Activated B cell treated with CpG ODN at 0.5 μM for 24 hours (primary cell): ENCODE results near the gene JUNB. TPM values are rescaled to one million over a fixed set of nuclear protein-coding genes. Genes with fewer than 3 reads are reported as not detected.

Source experiments
- ATAC-seq: fragments of 200-7000 bp; cut with Tn5 transposase; one replicate; pipeline ENCODE4 v1.10.0; 2021; ENCODE audit warnings: low read depth, mild to moderate bottlenecking, moderate library complexity
- CTCF ChIA-PET: fragments of 350-600 bp; sonication (Branson Sonifier 250); formaldehyde crosslinking; loops from one replicate; lab custom pipeline; 2021; ENCODE audit warnings: antibody characterized with exemption; lab: Charles Lee
- POLR2A ChIA-PET: fragments of 350-600 bp; sonication (Branson Sonifier 250); formaldehyde crosslinking; loops from one replicate; lab custom pipeline; 2021; ENCODE audit warnings: antibody characterized with exemption; lab: Charles Lee
- DNase-seq: peaks from one replicate; pipeline ENCODE4 v3.0.0; 2022
- H3K27ac Mint-ChIP-seq: one replicate; pipeline ENCODE4 v1.8.0; 2020; ENCODE audit warnings: mixed read lengths
- H3K27me3 Mint-ChIP-seq: one replicate; pipeline ENCODE4 v1.8.0; 2021; ENCODE audit warnings: mixed read lengths
- H3K36me3 Mint-ChIP-seq: one replicate; pipeline ENCODE4 v1.8.0; 2021; ENCODE audit warnings: low read depth, mixed read lengths
- H3K4me1 Mint-ChIP-seq: one replicate; pipeline ENCODE4 v1.8.0; 2021; ENCODE audit warnings: mixed read lengths
- H3K4me3 Mint-ChIP-seq: one replicate; pipeline ENCODE4 v1.8.0; 2020; ENCODE audit warnings: mild to moderate bottlenecking, mixed read lengths
- H3K9me3 Mint-ChIP-seq: one replicate; pipeline ENCODE4 v1.8.0; 2020; ENCODE audit warnings: mixed read lengths
- intact Hi-C: fragments of 100-400 bp; cut with micrococcal nuclease; formaldehyde crosslinking; loops from one replicate; pipeline ENCODE4 v1.15.1; 2024
- total RNA-seq: library from RNA; stranded (reverse); gene quantifications from 2 replicates; pipeline ENCODE4 v1.2.3, GENCODE V29; 2022
- TF ChIP-seq, protein P1 (sequence below): fragments of 200-600 bp; IDR thresholded peaks from one replicate; pipeline ENCODE4 v1.8.0; 2022; ENCODE audit warnings: antibody characterized with exemption, mild to moderate bottlenecking

The JUNB gene
- total RNA-seq, result 127 and 132 TPM in 2 replicates

DNA sequence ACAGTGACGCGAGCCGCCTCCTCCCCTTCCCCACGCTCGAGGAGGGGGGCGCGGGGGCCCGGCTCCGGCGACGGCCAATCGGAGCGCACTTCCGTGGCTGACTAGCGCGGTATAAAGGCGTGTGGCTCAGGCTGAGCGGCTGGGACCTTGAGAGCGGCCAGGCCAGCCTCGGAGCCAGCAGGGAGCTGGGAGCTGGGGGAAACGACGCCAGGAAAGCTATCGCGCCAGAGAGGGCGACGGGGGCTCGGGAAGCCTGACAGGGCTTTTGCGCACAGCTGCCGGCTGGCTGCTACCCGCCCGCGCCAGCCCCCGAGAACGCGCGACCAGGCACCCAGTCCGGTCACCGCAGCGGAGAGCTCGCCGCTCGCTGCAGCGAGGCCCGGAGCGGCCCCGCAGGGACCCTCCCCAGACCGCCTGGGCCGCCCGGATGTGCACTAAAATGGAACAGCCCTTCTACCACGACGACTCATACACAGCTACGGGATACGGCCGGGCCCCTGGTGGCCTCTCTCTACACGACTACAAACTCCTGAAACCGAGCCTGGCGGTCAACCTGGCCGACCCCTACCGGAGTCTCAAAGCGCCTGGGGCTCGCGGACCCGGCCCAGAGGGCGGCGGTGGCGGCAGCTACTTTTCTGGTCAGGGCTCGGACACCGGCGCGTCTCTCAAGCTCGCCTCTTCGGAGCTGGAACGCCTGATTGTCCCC, at the start of gene JUNB:
Gene JUNB (plus strand): TSS at position 142 of the 706 bp plus-strand sequence. CDS start 286 bp downstream, at position 428.
- peak; percentile 96 for DNase-seq
- POLR2A ChIA-PET, result interaction anchor here (0.6 to 13.2 kb wide), 32 partner anchors 9 to 995 kb away, joined by 3 to 909 read pairs (median 6); partner anchors contain the start of genes CALR, DHPS, FARSA and FBXW9
- Mint-ChIP-seq H3K4me3 (peak within 1 kb of the TSS; percentile 96), H3K36me3 (peaks cover 18% of the 10 kb centered on the region), H3K4me1 (peaks cover 63% of the 10 kb centered on the region), H3K27ac (peak within 1 kb of the TSS; percentile 97), H3K9me3 (no peaks in the 10 kb centered on the region), H3K27me3 (no peaks in the 10 kb centered on the region)
- intact Hi-C loops, result loop anchor here (1.0 to 5.0 kb wide), 4 partner anchors 9 to 361 kb away; partner anchors contain the start of genes LYL1, ZNF490 and ZNF791
- CTCF ChIA-PET, result interaction anchor here (1.8 to 11.4 kb wide), 4 partner anchors 9 to 28 kb away, joined by 4 to 280 read pairs (median 148); partner anchors contain the start of genes HOOK2, PRDX2 and THSD8
- ATAC-seq, result peak; percentile 29
- TF ChIP-seq, protein P1, sequence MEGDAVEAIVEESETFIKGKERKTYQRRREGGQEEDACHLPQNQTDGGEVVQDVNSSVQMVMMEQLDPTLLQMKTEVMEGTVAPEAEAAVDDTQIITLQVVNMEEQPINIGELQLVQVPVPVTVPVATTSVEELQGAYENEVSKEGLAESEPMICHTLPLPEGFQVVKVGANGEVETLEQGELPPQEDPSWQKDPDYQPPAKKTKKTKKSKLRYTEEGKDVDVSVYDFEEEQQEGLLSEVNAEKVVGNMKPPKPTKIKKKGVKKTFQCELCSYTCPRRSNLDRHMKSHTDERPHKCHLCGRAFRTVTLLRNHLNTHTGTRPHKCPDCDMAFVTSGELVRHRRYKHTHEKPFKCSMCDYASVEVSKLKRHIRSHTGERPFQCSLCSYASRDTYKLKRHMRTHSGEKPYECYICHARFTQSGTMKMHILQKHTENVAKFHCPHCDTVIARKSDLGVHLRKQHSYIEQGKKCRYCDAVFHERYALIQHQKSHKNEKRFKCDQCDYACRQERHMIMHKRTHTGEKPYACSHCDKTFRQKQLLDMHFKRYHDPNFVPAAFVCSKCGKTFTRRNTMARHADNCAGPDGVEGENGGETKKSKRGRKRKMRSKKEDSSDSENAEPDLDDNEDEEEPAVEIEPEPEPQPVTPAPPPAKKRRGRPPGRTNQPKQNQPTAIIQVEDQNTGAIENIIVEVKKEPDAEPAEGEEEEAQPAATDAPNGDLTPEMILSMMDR, result no peak

DNA sequence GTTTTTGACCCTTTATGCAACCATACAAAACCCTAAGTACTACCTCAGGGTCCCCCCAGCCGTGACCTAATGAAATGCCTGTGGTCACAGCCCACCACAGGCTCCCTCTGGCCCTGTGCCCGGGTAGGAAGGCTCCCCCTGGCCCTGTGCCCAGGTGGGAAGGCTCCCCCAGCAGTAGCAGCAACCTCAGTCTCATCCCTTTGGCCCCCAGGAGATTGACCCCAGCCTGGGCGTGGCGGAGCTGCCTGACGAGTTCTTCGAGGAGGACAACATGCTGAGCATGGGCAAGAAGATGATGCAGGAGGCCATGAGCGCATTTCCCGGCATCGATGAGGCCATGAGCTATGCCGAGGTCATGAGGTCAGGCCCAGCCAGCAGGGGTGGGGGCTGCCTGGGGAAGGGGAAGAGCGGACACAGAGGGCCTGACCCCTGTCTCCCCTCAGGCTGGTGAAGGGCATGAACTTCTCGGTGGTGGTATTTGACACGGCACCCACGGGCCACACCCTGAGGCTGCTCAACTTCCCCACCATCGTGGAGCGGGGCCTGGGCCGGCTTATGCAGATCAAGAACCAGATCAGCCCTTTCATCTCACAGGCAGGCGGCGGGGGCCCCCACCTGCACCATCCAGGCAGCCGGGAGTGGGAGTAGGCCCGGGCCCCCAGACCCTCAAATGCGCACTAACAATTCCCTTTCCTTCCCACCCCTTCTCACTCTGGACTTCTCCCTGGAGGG, 46.0 kb upstream of the JUNB start:
- ATAC-seq, result no peak
- Mint-ChIP-seq H3K4me3 (no peak overlapping the region), H3K9me3 (no peaks in the 10 kb centered on the region), H3K27me3 (no peaks in the 10 kb centered on the region), H3K27ac (no peak overlapping the region), H3K4me1 (peaks cover 5% of the 10 kb centered on the region), H3K36me3 (peaks cover 57% of the 10 kb centered on the region)
- intact Hi-C loops, result no loop called here
- CTCF ChIA-PET, result no interaction called here
- POLR2A ChIA-PET, result no interaction called here
- no peak for DNase-seq
- TF ChIP-seq, protein P1, result no peak

DNA sequence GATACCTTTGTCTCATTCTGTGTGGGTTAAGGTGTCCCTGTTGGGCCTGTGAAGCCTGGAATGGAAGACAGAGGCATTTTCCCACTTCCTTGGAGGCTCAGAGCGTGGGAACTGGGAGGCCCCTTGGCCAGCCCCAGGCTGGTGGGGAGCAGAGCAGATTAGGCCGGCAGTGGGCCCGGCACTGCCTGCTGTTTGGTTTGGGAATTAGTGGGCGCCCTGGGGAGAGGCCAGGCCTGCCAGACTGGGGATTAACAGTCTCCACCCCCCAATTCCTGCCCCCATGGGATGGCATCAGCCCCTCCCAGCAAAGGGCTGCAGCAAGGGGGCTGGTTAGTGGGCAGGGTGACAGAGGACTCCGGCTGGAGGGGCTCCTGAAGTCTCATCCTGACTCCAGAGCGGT, 42.8 kb upstream of the JUNB start:
- TF ChIP-seq, protein P1, result no peak
- Mint-ChIP-seq H3K36me3 (peaks cover 40% of the 10 kb centered on the region), H3K27me3 (peaks cover 12% of the 10 kb centered on the region), H3K9me3 (no peaks in the 10 kb centered on the region), H3K4me1 (peaks cover 5% of the 10 kb centered on the region), H3K27ac (no peak overlapping the region), H3K4me3 (no peak overlapping the region)
- intact Hi-C loops, result no loop called here
- CTCF ChIA-PET, result no interaction called here
- ATAC-seq (no peak), DNase-seq (no peak)
- POLR2A ChIA-PET, result interaction anchor here (0.6 kb wide), 1 partner anchor 119 kb away, joined by 5 read pairs; no protein-coding TSS in a partner anchor

DNA sequence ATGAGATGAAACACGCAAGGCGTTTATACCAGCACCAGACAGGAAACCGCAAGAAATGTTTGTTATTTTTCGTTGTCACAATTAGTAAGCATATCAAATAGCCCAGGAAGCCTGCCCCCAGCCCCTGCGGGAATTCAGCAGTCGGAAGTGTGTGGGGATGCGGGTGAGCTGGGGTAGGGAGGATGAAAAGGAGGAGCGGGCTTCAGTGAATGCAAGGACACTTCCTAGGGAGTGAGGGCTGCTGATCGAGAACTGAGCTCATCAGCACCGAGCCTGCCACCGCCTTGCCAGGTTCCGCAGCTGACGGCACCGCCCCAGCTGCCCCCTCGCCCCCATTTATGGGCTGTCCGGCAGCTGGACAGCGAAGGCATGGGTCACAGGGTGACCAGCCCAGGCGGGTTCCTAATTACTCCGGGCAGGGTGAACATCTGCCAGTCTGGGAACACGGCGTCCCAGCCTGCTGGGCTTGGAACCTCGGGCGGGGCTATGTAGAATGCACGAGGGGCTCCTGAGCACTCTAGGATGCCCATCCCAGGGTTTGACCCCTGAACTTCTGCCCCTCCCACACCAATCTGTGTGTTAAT, 41.3 kb upstream of the JUNB start:
- TF ChIP-seq, protein P1, result no peak
- intact Hi-C loops, result no loop called here
- H3K4me1 Mint-ChIP-seq, result peaks cover 5% of the 10 kb centered on the region
- H3K27me3 Mint-ChIP-seq, result peaks cover 18% of the 10 kb centered on the region
- H3K27ac Mint-ChIP-seq, result no peak overlapping the region
- no peak overlapping the region for H3K4me3 Mint-ChIP-seq
- ChIA-PET POLR2A (interaction anchor here (0.8 kb wide), 1 partner anchor 61 kb away, joined by 3 read pairs; no protein-coding TSS in a partner anchor), CTCF (interaction anchor here (1.1 to 2.1 kb wide), 2 partner anchors 11 to 13 kb away, joined by 4 to 5 read pairs; no protein-coding TSS in a partner anchor)
- ATAC-seq (no peak), DNase-seq (no peak)
- no peaks in the 10 kb centered on the region for H3K9me3 Mint-ChIP-seq
- peaks cover 32% of the 10 kb centered on the region for H3K36me3 Mint-ChIP-seq
